LHCN-M2 (cell line): ENCODE results near the gene NOTCH4. TPM values are rescaled to one million over a fixed set of nuclear protein-coding genes. Genes with fewer than 3 reads are reported as not detected.

Experiments
- DNase-seq: peaks from one replicate; pipeline ENCODE4 v3.0.0-alpha.2; 2012; ENCODE audit warnings: low read depth
- total RNA-seq: library from RNA; depleted of rRNA; stranded (reverse); fragments of >200 nt; gene quantifications from 2 replicates; pipeline ENCODE4 v1.2.3, GENCODE V29; 2014

Gene NOTCH4
- total RNA-seq, 1 experiment from 2014 or later: 1.1 TPM

DNA sequence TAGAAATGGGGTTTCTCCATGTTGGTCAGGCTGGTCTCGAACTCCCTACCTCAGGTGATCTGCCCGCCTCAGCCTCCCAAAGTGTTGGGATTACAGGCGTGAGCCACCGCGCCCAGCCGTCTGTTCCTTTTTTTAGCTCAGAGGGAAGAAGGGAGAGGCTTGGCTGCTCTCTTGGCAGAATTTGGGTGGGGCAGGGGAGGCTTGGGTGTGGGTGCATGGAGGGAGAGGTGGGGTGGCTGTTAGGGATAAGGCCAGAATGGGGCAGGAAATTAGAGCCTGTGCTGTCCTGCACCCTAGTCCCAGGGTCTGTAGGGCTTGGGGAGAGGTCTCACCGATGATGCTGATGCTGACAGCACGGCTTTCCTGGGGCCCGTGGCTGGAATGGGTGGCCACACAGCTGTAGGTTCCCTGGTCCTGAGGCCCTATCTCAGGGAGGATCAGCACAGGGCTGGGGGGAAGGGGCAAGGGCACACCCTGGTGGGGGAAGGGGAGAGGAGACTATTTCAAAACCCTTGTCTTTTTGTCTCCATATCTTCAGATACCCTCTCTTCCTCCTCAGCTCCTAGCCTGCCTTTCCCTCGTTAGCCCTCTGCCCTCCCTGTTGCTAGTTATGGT lies 41.8 kb downstream of the NOTCH4 start:
- no peak for DNase-seq

GRCh38 chr6:32181148-32181702 lies 42.6 kb downstream of the NOTCH4 start:
- no peak for DNase-seq

GRCh38 chr6:32179766-32180405 lies 44.0 kb downstream of the NOTCH4 start:
- no peak for DNase-seq

DNA sequence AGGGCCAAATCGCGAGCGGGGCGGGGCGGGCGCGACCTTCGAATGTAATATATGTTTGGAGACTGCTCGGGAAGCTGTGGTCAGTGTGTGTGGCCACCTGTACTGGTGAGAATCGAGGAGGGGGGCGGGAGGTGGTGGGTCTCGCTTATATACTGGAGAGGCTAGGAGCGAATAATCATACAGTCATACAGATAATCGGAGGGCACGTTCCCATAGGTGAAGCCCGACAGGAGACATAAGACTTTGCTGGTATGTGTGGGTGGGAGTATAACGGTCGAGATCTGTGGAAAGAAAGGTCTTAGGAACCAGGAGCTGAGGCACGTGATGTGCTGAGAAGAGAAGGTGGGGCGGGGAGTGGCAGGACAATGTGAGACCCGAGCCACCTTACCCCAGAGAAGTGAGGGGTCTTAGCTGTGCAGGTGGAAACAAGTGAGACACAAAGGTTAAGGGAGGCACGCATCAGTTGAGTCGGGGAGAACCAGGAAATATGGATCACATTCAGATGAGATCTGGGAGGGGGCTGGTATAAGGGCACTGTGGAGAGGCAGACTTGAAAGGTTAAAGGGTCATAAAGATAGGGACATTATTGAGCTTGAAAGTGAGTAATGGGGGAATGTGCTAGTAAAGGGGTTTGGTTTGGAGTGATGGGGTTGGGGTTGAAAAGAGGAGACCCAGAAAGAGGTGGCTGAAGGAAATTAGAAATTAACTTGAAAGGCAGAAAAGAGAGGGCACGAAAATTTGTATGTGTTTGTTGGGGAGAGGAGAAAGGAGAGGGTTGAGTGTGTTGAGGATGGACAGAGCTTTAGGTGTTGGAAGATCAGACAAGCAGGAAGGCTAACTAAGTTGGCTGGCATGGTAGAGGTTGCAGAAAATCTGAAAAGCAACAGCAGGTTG lies 45.1 kb downstream of the NOTCH4 start:
- no peak for DNase-seq

GRCh38 chr6:32177788-32178546 lies 45.9 kb downstream of the NOTCH4 start, which contains the start of gene RNF5:
Gene RNF5 (plus strand): TSS chr6:32178405. CDS start chr6:32178512, 107 bp downstream.
- DNase-seq: peak; percentile 100

- DNase-seq: no peak
Measured at GRCh38 chr6:32177183-32177787, 46.6 kb downstream of the NOTCH4 start.

DNA sequence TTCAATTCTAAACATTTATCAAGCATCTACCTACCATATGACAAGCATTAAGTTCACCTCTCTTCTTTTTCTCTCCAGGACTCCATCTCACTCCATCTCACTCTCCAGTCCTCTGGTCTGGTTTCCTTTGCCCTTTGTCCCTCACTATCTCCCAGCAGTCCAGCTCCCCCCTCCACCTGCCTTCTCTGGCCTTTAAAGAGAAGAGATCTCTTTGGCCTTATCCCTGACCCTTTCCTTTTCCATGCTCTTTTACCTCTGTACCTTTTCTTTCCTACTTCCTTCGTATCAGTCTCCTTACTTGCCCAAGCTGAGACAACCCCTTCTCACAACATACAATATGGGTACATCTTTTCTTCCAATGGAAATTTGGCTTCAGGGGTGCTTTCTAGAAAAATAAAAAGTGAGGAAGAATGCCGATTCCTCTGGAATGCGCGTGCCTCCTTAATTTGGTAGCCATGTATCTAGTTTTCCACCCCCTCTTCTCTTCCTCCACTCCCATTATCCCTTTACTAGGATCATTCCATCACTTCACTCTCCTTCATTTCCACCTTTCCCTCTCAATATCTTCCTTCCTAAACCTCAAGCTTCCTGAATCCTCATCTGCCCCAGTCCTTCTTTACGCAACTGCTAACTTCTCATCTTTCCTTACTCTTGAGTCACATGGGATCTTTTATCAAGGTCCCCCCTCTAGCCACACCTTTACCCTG lies 47.2 kb downstream of the NOTCH4 start:
- DNase-seq: peak; percentile 70

DNA sequence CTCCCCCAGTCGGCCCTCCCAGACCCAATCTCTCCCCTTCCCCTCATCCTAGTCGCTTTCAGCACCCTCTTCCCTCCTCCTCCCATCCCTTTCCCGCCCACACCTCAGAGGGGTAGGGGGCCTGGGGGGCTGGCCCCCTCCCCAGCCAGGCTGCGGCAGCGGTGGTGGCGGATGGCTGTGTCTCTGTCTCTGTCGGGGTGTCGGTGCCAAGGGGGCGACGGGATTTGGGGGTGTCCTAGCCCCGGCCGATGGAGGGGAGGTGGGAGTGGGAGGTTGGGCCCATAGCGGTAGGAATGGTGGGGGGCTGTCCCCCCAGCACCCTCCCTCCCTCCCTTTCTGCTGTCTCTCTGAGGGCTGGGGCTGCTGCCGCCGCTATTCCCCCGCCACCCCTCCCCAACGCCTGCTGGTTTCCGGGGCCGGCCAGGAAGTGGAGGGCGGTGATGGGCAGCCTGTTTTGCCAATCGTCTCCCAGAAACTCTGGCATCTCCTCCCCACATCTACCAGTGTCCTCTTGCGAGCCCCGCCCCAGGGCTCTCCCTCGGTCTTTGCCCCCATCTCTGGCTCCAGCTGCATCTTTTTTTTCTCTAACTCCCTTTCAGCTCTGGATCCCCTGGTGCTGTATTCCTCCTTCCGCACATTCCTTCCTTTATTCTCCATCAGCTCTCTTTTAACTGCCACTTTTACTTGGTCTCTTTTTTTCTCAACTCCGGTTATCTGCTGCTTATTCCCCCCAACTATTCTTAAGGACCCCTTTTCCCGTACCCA lies 48.0 kb downstream of the NOTCH4 start, which contains the start of gene AGPAT1:
Gene AGPAT1, minus strand, starts transcription at position 374 of the 765 bp plus-strand sequence. CDS start 4,588 bp downstream, outside the sequence.
- peak; percentile 94 for DNase-seq

- DNase-seq: no peak
Measured at GRCh38 chr6:32175322-32175710, 48.6 kb downstream of the NOTCH4 start.

DNA sequence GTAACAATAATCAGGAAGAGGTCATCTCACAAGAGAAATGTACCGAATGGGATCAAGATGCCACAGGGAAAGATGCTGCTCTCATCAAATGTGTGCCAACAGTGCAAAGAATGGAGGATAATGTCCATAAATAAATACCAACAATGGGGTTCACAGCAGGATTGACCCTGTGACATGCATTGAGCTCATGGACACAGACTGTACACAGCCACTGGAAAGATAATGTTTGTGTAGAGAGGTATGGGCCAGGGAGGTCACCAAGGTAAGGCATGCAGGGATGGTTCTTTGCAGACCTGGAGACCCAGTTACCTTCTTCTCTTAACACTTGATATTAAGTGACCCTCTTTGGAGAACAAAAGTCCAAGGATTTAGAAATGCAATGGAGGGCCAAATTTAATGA lies 49.5 kb downstream of the NOTCH4 start:
- DNase-seq: no peak

DNA sequence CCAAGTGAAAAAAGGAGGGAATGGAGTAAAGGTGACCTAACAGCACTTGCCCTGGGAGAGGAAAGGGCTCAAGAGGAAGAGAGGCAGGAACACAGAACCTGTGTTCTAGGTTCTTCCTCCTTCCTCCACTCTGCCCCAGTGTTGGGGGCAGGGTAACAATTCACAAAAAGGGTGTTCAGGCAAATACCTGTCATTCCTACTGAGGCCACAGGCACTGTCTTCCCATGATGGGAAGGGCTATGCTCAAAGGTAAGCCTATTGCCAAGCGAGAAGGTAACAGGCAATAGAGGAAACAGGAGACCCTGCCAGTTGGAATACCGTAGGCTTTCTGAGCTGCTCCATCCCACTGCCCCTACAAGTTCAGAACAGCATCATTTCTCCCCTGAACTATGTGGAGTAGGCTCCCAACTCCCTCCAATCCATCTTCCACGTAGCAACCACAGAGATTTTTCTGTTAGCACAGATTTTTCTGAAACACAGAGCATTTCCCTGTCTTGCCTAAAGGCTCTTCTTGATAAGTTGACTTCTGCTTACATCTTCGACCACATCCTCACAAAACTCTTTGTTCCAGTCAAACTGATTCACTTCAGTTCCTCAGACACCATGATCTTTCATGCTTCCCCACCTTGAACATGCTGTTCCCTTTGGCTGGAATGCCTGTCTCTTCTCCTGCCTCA lies 50.7 kb downstream of the NOTCH4 start:
- no peak for DNase-seq

- DNase-seq: no peak
Measured at GRCh38 chr6:32171234-32171633, 52.6 kb downstream of the NOTCH4 start.

DNA sequence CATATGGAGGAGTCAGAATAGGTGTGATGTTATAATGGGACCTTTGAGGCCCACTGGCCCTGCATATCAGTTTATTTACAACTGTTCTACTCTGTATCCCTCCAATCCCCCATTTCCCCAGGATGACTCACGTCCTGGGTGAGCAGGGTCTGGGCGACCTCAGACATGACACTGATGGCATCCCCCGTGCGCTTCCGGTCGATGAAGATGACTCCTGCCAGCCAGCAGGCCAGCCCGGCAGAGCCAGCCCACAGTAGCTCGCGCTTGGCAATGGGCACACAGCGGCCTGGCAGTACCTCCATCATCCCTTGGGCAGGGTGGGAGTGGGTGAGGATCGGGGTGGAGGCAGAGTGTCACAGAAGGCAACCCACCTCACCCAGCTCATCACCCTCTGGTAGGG lies 53.6 kb downstream of the NOTCH4 start:
- no peak for DNase-seq

- peak; percentile 18 for DNase-seq
Measured at GRCh38 chr6:32168807-32169591, 54.9 kb downstream of the NOTCH4 start.

- no peak for DNase-seq
Measured at GRCh38 chr6:32168350-32168749, 55.5 kb downstream of the NOTCH4 start.

DNA sequence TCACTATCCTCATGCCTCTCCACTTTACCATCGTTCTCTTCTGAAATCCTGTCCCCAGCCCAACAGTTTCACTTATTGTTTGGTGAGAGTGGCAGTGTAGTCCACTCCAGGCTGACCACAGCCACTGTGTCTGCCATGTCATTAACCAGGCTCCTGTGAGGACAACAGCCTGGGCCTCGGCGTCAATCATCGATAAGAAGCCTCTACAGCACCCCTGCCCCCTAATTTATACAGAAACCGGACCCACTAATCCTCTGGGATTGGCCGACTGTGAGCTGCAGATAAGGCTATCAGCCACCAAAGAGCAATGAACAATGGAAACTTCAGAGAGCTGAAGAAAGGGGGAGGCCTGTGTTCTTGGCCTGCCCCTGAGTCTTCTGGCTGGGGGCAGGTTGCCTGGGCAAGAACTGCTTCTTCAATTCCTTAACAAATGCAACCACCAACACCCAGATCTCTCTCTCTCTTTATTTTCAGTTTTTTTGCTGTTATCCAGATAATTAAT lies 56.1 kb downstream of the NOTCH4 start:
- DNase-seq: no peak

GRCh38 chr6:32167154-32167760 lies 56.6 kb downstream of the NOTCH4 start:
- no peak for DNase-seq
